ENCODE results near the gene CHMP6.

CHMP6 gene

DNA sequence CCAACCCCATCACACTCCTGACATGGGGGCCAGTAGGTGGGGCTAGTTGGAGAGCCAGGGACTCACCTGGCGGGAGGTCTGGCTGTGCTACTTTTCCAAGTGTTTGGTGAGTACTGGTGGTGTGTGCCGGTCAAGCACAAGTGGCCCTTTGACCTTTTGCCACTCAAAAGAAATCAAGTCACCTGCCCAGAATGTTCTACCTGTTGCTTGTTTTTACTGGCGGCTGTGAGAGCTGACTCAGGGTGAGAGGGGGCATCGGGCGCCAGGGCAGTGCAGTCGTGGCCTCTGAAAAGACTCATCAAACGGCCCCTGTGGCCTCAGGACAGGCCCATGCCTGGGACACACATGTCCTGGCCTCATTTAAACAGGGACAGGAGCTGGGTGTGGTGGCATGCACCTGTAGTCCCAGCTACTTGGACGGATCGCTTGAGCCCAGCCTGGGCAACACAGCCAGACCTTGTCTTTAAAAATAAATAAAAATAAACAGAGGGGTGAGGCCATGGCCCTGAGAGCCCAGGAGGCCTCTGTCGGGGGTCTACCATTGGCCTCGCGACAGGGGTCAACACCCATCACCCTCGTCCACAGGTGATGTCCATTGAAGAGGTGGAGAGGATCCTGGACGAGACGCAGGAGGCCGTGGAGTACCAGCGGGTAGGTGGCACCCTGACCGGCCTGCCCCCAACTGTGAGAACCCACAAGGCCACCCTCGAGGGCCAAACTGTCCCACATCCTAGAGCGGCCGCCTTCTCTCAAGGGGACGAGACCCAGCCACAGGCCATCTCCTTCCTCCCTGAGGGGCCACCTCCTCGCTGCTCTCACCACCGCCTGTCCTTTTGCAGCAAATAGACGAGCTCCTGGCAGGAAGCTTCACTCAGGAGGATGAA, 5.0 kb downstream of the CHMP6 start:
- no peak for FAIRE-seq

DNA sequence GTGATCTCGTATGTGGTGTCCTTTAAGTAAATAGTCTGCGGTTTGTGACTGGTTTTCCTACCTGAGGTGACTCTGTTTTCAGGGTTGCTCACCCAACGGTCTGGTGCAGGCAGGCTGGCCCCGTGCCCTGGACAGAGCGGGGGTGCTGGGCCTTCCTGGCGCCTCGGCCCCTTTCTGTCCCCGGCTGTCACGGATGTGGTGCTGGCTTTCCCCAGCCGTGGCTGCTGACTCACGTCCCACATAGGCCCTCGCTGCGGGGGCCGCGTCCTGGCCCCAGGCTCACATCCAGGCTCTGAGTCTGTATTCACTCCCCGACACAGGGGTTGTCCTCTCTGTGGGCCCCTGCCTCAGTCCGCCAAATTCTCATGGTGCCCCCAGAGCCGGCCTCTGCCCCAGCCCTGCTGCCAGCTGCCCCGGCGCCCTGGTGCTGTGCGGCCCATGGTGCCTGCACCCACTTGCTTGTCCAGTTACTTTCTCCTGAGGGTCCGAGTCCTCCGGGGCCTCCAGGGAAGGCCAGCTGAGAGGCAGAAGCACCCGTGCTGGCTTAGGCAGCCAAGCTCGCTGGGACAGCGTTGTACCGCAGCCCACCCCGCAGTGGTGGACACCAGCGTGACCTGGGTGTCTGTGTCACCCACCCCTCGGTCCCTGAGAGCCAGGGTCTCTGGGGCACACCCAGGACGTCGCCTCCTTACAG, 5.9 kb downstream of the CHMP6 start:
- FAIRE-seq = no peak

DNA sequence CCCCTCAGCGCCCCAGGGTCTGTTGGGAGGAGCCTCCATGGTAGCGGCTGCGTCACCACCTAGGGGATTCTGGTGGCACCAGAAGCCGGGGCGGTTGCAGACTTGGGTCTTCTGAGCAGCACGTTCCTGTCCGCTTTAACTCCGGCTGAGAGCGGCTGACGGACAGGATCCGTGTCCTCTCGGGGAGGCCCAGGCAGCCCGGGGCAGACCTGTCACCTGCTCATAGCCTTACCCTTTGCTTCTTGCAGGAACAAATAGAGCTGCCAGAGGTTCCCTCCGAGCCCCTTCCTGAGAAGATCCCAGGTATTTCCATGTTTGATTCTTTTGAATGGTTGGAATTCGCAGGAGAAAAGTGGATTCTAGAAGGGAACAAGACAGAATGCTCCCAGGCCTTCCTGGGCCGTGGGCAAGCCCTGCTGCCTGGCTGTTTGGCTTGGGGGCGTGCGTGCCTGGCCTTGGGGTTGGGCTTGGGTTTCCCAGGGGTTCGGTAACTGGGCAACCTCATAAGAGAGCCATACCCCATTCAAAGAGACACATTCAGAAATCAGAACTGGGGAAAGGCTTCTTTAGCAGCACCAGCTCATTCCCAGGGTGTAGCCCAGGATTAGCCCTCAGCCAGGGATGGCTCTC, 6.6 kb downstream of the CHMP6 start:
- FAIRE-seq = no peak

DNA sequence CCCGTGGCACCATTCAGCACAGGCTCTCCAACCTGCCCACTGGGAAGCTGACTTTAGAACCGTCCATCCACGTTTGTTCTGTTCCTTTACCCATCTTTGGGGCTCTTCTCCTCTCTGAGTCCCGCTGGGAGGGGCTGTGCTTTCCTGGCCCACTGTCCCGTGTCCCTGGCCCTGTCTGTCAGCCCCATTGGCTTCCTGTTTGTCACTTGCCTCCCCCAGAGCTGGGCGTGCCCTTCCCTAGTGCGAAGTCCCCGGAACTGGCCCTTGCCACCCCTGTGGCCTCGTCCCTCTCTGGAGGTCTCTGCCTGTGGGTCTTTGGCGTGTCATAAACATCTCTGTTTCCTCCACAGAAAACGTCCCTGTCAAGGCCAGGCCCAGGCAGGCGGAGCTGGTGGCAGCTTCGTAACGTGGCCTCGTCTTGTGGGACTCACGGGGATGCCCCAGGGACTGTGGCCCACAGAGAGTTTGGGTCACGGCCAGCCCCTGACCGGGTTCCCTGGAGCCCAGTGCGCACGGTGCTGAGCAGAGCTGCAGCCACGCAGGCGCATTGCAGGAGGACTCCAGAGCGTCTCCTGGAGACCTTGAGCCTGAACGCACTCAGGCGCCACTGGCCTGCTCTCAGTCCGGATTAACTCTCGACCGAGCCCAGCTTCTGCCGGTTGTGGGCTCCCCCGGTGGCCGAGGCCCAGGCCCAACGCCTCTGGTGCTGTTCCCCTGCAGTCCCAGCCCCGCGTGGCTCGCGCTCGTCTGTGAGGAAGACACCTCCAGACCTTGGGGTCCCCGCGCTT, 7.3 kb downstream of the CHMP6 start:
- no peak for FAIRE-seq

DNA sequence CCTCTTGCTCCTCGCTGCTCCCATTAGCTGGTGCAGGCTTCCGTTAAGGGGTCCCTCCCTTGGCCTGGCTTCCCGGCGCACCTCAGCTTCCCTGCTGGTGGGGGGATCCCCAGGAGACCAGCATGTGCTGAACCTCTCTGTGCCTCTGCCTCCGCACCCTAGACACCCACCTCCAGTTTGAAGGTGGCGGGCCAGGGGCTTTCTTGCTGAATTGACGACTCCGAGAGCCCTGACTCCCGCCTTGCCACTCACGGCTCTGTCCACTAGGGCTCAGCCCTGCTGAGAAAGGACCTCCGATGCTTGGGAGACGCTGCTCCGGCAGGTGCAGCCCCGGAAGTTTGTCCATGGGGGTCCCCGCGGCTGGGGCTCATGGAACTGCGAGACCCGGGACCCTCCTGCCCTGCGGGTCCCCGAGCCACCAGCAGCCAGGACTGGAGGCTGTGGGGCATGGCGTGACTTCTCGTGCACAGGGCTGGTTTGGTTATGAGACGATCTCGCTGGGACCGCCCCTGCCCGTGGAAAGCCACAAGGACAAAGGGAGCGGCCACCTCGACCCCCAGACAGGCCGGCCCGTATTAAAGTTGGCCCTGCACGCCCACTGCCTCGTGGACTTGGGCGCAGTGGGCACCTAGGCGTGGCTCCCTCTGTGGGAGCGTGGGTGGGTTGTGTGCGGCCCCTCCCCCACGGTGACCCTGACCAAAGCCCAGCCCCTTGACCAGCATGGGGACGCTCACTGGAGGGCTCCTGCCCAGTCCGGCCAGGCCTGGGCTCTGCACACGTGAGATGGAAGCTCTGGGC, 8.1 kb downstream of the CHMP6 start:
- FAIRE-seq = no peak

DNA sequence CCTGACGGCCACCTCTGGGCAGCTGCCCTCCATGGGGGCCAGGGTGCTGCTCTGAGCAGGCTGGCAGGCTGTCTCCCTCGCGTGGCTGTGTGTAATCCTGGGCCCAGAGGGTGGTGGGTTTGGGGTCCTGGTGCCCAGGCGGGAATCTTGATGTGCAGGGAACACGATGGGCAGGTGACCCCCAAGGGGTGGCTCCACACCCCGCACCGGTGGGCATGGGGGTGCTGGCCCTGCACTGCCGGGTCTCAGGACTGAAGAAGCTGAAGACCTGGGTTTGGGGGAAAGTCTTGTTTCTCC, 8.6 kb downstream of the CHMP6 start:
- FAIRE-seq = no peak

DNA sequence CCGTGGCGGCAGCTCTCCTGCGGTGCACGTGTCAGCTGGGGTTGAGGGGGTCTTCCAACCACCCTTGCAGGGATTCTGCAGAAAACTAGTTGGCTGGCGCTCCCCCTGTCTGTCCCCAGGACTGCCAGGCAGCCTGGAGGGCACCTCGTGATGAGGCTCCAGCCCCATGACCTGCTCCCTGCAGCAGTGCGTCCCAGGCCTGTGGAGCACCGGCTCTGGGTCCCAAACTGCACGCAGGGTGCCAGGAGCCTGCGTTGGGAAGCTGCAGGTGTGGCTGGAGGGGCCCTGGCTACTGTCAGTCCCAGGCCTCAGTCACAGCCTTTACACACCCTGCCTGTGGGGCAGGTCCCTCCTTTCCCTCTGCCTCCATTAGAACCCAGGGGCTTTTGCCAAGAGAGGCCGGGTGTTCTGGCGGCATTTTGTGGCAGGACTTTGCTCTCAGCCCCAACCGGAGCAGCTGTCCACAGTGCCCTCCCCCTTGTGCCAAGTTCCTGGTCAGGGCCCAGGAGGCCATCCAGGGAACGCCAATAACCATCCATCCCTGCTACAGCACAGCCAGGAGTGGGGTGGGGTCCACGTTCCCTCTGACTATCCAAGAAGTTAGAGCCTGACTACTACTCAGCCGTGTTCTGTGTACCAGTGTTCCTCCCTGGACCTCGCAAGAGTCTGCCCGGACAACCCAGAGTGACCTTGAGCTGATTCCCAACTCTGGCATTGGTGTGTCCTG, 9.2 kb downstream of the CHMP6 start:
- no peak for FAIRE-seq

DNA sequence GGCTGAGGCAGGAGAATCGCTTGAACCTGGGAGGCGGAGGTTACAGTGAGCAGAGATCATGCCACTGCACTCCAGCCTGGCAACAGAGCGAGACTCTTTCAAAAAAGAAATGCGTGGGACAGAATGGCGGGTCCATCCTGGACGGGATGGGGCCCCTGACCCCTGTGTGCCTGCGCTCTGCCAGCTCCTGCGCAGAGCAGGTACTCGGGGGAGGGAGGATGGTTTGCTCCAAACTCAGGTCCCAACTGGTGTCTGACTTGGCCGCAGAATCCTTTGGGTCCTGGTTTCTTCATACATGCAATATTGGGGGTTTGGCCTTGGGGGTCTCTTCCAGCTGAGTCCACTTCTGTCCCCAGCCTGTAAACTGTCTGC, 10.4 kb downstream of the CHMP6 start:
- FAIRE-seq = no peak

DNA sequence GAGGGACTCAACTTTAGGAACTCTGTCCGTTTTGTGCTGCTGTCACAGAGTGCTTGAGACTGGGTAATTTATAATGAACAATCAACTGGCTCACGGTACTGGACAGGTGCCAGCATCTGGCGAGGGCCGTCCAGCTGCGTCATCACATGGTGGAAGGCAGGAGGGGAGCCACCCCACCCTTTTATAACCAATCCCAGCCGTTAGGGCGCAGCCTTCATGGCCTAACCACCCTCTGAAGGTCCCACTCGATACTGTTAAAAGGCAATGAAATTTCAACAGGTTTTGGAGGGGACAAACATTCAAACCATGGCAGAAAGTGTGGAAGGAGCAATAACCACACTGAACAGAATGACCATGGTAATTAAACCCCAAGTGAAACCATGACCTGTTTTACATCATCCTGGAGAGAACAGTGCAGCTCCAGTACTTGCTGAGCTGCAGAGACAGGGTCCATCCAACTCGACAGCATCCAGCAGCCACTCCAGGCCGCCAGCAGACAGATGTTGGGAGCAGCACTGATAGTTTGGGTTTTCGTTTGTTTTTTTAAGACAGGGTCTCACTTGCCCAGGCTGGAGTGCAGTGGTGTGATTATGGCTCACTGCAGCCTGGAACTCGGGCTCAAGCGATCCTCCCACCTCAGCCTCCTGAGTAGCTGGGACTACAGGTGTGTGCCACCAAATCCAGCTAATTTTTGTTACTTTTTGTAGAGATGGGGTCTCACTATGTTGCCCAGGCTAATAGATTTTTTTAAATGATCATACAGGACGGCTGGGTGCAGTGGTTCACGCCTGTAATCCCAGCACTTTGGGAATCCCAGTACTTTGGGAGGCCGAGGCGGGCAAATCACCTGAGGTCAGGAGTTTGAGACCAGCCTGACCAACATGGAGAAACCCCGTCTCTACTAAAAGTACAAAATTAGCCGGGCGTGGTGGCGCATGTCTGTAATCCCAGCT, 11.0 kb downstream of the CHMP6 start:
- FAIRE-seq = no peak

DNA sequence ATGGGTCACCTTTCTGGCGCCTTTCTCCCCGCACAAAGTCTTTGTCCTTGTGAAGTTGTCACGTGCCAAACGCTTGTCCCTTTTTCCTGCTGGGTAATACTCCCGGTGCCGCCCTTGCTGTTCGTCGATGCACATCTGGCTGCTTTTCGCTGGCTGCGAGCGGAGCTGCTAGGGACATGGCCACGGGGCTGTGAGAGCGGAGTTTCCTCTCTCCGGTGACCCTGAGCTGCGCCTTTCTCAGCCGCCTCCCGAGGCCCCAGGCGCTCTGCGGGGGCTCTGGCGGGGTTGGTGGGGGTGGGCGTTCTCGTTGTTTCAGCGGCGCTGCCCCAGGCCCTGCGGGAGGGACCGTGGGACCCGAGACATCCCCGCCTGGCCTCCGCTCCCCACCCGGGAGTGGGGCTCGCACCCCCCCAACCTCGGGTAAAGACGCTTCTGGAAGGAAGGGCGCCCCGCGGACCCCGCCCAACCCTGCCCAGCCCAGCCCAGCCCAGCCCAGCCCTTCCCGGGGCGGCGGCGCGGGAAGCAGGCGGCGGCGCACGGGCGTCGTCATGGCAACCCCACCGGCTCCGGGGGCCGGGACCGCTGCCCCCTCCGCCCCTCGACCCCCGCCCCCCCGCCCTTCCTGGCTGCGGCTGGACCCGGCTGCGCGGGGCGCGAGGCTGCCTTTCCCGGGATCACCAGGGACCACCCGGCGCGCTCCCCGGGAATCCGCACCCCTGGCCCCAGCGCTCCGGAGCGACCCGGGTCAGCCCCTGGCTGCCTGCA, 12.3 kb downstream of the CHMP6 start:
- no peak for FAIRE-seq

DNA sequence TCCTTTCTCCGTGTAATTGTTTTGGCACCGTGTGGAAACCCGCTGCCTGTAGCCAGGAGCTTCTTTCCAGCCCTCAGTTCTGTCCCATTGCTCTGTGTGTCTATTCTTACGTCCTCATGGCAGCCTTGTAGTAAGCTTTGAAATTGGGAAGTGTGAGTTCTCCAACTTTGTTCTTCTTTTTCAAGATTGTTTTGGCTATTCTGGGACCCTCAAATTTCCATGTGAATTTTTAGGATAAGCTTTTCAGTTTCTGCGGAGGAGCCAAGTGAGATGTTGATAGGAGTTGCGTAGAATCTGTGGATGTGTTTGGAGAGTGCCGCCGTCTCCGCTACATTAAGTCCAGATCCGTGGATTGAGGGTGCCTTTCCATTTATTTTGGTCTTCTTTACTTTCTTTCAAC, 15.2 kb downstream of the CHMP6 start:
- no peak for FAIRE-seq

DNA sequence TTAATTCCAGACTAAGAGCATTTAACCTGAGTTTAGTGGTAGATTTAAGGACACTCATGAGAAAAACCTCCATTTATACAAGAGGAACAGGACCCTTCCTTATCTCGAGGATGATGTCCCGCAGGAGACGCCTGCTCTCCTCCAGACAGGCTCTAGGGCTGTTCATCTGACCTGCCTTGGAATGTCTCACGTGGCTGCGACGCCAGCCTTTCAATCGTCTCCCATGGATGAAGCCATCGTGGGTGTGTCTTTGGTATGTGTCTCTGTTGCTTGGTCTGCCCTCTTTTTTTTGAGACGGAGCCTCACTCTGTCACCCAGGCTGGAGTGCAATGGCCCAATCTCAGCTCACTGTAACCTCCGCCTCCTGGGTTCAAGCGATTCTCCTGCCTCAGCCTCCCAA, 16.5 kb downstream of the CHMP6 start:
- FAIRE-seq = no peak

DNA sequence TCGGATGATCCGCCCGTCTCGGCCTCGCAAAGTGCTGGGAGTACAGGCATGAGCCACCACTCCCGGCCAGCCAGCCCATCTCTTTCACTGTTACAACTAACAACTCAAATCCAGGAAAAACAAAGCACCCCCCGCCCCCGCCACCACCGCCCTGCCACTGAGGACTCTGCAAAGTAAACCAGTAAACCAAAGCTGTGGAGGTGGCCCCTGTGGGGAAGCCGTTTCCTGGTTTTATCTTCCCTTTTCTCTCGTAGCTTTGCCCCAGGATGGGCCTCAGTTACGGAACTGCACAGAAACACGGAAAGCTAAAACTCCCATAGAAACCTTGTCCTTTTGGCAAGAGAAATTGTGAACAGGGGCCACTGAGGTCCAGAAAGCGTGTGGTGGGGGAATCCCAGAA, 17.5 kb downstream of the CHMP6 start:
- FAIRE-seq = no peak

DNA sequence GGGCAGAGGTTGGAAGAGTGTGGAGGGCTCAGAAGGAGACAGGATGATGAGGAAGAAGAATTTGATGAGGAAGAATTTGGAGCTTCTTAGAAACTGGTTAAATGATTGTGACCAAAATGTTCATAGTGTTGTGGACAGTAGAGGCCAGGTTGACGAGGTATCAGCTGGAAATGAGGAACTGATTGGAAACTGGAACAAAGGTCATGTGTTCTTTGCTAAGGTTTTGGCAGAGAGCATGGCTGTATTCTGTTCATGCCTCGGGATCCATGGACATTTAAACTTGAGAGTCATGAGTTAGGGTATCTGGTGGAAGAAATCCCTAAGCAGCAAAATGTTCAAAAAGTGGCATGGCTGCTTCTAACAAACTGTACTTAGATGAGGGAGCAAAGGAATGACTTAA, 19.3 kb downstream of the CHMP6 start:
- FAIRE-seq = no peak

DNA sequence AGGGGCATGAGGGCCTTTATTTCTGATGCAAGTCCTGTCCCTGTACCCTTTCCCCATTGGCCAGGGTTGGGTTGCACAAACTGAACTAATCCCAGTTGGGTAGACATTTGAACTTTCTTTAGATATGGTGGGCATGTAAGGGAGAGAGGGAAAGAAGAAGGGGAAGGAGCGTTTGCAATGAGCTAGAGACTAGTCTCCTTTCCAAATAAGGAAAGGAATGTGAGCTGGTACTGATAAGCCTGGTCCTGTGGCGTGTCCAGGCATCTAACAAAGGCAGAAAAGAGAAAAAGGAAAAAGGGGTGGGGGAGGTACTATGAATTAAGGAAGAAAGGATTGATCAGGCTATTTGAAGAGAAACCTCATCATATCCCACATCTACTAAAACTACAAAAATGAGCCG, 20.3 kb downstream of the CHMP6 start:
- FAIRE-seq = no peak

DNA sequence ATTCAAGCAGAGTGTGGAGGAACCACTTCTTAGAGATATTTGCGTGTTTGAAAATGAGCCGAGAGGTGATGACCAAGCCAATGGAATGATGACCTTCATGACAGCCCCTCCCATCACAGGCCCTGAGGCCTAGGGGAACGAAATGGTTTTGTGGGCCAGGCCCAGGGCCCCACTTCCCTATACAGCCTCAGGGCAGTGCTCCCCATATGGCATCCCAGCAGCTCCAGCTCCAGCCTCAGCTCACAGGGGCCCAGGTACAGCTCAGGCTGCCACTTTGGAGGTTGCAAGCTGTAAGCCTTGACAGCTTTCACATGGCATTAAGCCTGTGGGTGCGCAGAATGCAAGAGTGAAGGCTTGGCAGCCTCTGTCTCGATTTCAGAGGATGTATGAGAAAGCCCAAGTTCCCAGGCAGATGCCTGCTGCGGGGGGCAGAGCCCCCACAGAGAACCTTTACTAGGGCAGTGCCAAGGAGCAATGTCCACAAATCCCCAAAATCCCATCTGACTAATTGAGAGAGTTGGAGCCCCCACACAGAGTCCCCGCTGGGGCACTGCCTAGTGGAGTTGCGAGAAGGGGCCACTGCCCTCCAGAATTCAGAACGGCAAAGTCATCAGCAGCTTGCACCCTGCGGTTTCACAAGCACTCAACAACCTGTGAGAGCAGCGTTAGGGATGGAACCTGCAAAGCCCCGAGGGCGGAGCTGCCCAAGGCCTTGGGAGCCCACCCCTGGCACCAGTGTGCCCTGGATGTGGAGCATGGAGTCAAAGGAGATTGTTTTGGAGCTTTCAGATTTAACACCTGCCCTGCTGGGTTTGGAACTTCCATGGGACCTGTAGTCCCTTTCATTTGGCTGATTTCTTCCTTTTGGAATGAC, 21.2 kb downstream of the CHMP6 start:
- no peak for FAIRE-seq

DNA sequence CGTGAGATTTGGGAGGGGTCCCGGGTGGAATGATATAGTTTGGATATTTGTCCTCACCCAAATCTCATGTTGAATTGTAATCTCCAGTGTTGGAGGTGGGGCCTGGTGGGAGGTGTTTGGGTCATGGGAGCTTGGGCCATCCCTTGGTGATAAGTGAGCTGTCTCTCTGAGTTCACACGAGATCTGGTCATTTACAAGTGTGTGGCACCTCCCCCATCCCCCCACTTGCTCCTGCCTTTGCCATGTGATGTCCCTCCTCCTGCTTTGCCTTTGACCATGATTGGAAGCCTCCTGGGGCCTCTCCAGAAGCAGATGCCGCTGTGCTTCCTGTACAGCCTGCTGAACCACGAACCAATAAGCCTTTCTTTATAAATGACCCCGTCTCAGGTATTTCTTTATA, 22.0 kb downstream of the CHMP6 start:
- no peak for FAIRE-seq

DNA sequence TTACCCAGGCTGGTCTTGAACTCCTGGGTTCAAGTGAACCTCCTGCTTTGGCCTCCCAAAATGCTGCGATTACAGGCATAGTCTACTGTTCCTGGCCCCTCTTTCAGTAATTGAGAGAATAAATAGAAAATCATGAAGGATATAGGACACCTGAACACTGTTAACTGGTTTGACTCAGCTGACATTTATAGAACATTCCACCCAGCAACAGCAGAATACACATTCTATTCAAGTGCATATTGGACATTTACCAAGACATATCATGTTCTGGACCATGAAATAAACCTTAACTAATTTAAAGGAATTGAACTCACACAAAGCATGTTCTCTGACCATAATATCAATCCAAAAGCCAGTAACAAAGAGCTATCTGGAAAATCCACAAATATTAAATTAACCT, 23.5 kb downstream of the CHMP6 start:
- no peak for FAIRE-seq

DNA sequence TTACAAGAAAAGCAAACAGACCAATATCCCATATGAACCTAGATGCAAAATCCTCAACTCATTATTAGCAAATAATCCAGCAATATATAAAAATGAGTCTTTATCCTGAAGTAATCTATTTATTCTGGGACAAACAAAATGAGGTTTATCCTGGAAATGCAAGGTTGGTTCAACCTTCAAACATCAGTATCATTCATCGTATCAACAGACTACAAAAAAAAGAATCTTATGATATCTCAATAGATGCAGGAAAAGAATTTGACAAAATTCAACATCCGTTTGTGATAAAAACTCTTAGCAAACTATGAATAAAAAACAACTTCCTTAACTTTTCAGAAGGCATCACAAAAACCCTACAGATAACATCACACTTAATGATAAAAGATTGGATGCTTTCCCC, 24.9 kb downstream of the CHMP6 start:
- no peak for FAIRE-seq
